ENCODE measurements around the gene FAM161B. TPM values are rescaled to one million over a fixed set of nuclear protein-coding genes. Genes with fewer than 3 reads are reported as not detected.

FAM161B gene
- total and polyA plus RNA-seq, 2 of the 4 experiments (the other 2 are of a cell fraction) = 1.9 to 2.5 TPM

- no peak overlapping the region for H3K23ac ChIP-seq (ENCODE audit: low read depth, low read length)
- CTCF ChIA-PET = interaction anchor here (0.7 kb wide), 1 partner anchor 16 kb away, joined by 9 read pairs; no protein-coding TSS in a partner anchor
- H3K56ac ChIP-seq (ENCODE audit: extremely low read depth, insufficient read depth, low read length) = no peak overlapping the region
- no peak overlapping the region for H2BK120ac ChIP-seq (ENCODE audit: low read depth, low read length)
- WGBS, 2 experiments (ENCODE audit: extremely low coverage in 2 of 2, insufficient read length in 1 of 2) = 67% methylated on average over 1 of the region's 12 CpGs; no CpG with 5 or more reads in 1 of the 2 experiments
- in situ Hi-C loops (cut with MboI; ENCODE audit: low sequenced_read_pairs) (no loop called here), intact Hi-C loops (cut with micrococcal nuclease) (no loop called here), dilution Hi-C loops (cut with HindIII; ENCODE audit: low sequenced_read_pairs, unreplicated experiment) (no loop called here)
- H3K27ac ChIP-seq (ENCODE audit: insufficient read depth, low read length) = no peak overlapping the region
- H3K9ac ChIP-seq (ENCODE audit: low read depth, low read length) = no peak overlapping the region
- peaks cover 41% of the 10 kb centered on the region for H3K36me3 ChIP-seq (ENCODE audit: control insufficient read depth, insufficient read depth, low read length)
- no peak overlapping the region for H2AFZ ChIP-seq (replicated peaks; ENCODE audit: low read length, poor library complexity)
- H4K20me1 ChIP-seq (ENCODE audit: insufficient read depth, low read length) = no peaks in the 10 kb centered on the region
- TF ChIP-seq MAFK (IDR thresholded peaks at IDR 0.05; ENCODE audit: low read depth, low read length) (no peak), CHD1 (IDR thresholded peaks at IDR 0.05; ENCODE audit: low read depth, low read length) (no peak), MAZ (IDR thresholded peaks at IDR 0.05; ENCODE audit: borderline replicate concordance, low read depth, low read length) (no peak), ELK1 (IDR thresholded peaks at IDR 0.05; ENCODE audit: borderline replicate concordance, low read depth, low read length) (no peak), NFE2L2 (IDR thresholded peaks at IDR 0.05; ENCODE audit: low read depth, low read length) (no peak), RAD21 (IDR thresholded peaks at IDR 0.05; ENCODE audit: low read length) (no peak), MXI1 (IDR thresholded peaks at IDR 0.05; ENCODE audit: borderline replicate concordance, low read depth, low read length) (no peak), USF2 (IDR thresholded peaks at IDR 0.05; ENCODE audit: low read depth, low read length) (no peak)
- H3K9me3 ChIP-seq (ENCODE audit: control insufficient read depth, insufficient read depth, low read length) = no peaks in the 10 kb centered on the region
- H2AK5ac ChIP-seq (ENCODE audit: low read depth, low read length) = no peak overlapping the region
- H3K14ac ChIP-seq (replicated peaks; ENCODE audit: low read depth, low read length) = no peak overlapping the region
- H2BK5ac ChIP-seq (ENCODE audit: low read depth, low read length, poor library complexity, severe bottlenecking) = no peak overlapping the region
- no peak overlapping the region for H2BK20ac ChIP-seq (ENCODE audit: low read depth, low read length)
- H2BK15ac ChIP-seq (ENCODE audit: low read depth, low read length) = no peak overlapping the region
- no peak overlapping the region for H3K4me3 ChIP-seq (ENCODE audit: insufficient read depth, low read depth, low read length)
- DNase-seq = no peak
- no peak for ATAC-seq (ENCODE audit: low read depth)
- H3K4me2 ChIP-seq (ENCODE audit: low read depth, low read length) = no peak overlapping the region
- H3K9me1 ChIP-seq (ENCODE audit: insufficient read depth, low read length) = peaks cover 4% of the 10 kb centered on the region; the same call in 1 of the 2 replicates
- no peaks in the 10 kb centered on the region for H3K4me1 ChIP-seq (ENCODE audit: control insufficient read depth, insufficient read depth, low read length)
- BruUV-seq (replicated peaks) = no TSS peak
- H4K5ac ChIP-seq (ENCODE audit: low read depth, low read length) = no peak overlapping the region
- H3K27me3 ChIP-seq (ENCODE audit: control insufficient read depth, insufficient read depth, low read length) = no peaks in the 10 kb centered on the region
- no peak overlapping the region for H3K18ac ChIP-seq (ENCODE audit: low read depth, low read length)
- no peak overlapping the region for H3K4ac ChIP-seq (ENCODE audit: low read depth, low read length)
- no peak overlapping the region for H4K8ac ChIP-seq (ENCODE audit: low read depth in 2 of 2, low read length in 2 of 2)
- no peak overlapping the region for H4K91ac ChIP-seq (ENCODE audit: insufficient read depth, low read depth, low read length)
- peaks cover 0 to 3% of the 10 kb centered on the region in 2 experiments; a peak in 1 of 4 replicates for H3K79me1 ChIP-seq (ENCODE audit: low read depth in 1 of 2, low read length in 2 of 2)
- POLR2A ChIA-PET (ENCODE audit: unreplicated experiment) = no interaction called here
- H2AK9ac ChIP-seq (replicated peaks; ENCODE audit: low read depth, low read length, poor library complexity) = no peak overlapping the region
Observed at GRCh38 chr14:73961192-73961591, 11.3 kb upstream of the FAM161B start.

All from IMR-90 (cell line).